Mucosa of descending colon (tissue), 3 donors: ENCODE results near the gene TRIB2. TPM values are rescaled to one million over a fixed set of nuclear protein-coding genes. Genes with fewer than 3 reads are reported as not detected.

Experiments
- ATAC-seq: fragments of 200-7000 bp; cut with Tn5 transposase; one replicate; pipeline ENCODE4 v1.9.1; 2020; ENCODE audit warnings: mild to moderate bottlenecking, moderate library complexity
- DNase-seq, 3 donors: peaks; one replicate each; pipeline ENCODE4 v3.0.0-alpha.2; 2020
- H3K36me3 ChIP-seq: fragments of 200-600 bp; one replicate; pipeline ENCODE4 v1.8.0; 2021; ENCODE audit warnings: low read depth, mild to moderate bottlenecking
- H3K4me1 ChIP-seq: fragments of 200-600 bp; one replicate; pipeline ENCODE4 v1.8.0; 2021; ENCODE audit warnings: low read depth, mild to moderate bottlenecking
- H3K4me3 ChIP-seq: fragments of 200-600 bp; one replicate; pipeline ENCODE4 v1.8.0; 2021; ENCODE audit warnings: mild to moderate bottlenecking
- H3K9me3 ChIP-seq: fragments of 200-600 bp; one replicate; pipeline ENCODE4 v1.8.0; 2021; ENCODE audit warnings: mild to moderate bottlenecking
- intact Hi-C, 2 donors: fragments of 100-400 bp; cut with DNase I in 1 of 2; cut with micrococcal nuclease in 1 of 2; formaldehyde crosslinking; loops; one replicate each; pipeline versions ENCODE4 v1.11.0 to v1.11.1; 2022; cut with DNase I, micrococcal nuclease
- long read RNA-seq, 2 donors: library from polyadenylated mRNA; unstranded; transcript quantifications; one replicate each; pipeline ENCODE4 v2.0.0, GENCODE V29; 2019 to 2021
- total RNA-seq, 3 donors: library from RNA; stranded (reverse); fragmentation: NEBNext Ultra II Directional in 2 of 3; extraction: Animal tissue kit (Norgen Biotek cat#: 25700) in 2 of 3; gene quantifications; one replicate each; pipeline versions ENCODE4 v1.2.1 to v1.2.4, GENCODE V29; 2021 to 2023
- TF ChIP-seq, protein P1 (sequence below): fragments of 200-600 bp; IDR thresholded peaks from one replicate; pipeline ENCODE4 v1.8.0; 2022; ENCODE audit warnings: antibody characterized with exemption, mild to moderate bottlenecking
- donor health status: DM: no; HTN: no; CAD: no; lungs with moderate emphysema.
- donor health status: DM: no; HTN: no; CAD: no.
- donor health status: DM: no; HTN: yes; CAD: no.

TRIB2 gene
- total RNA-seq: 10 to 100 TPM in 1 of 3 donors, 1 to 10 TPM in 2; 4.9 to 28.3 (median 6.8) TPM
- long read RNA-seq, donor 1, full-length matches to known transcripts: 20 of 28 reads
- long read RNA-seq, donor 1, partial matches to known transcripts: 1 of 28 reads
- long read RNA-seq, donor 1, other reads (novel, unspliced or antisense): 7 of 28 reads
- long read RNA-seq, donor 2, full-length matches to known transcripts: 2 of 3 reads
- long read RNA-seq, donor 2, partial matches to known transcripts: 0 of 3 reads
- long read RNA-seq, donor 2, other reads (novel, unspliced or antisense): 1 of 3 reads

DNA sequence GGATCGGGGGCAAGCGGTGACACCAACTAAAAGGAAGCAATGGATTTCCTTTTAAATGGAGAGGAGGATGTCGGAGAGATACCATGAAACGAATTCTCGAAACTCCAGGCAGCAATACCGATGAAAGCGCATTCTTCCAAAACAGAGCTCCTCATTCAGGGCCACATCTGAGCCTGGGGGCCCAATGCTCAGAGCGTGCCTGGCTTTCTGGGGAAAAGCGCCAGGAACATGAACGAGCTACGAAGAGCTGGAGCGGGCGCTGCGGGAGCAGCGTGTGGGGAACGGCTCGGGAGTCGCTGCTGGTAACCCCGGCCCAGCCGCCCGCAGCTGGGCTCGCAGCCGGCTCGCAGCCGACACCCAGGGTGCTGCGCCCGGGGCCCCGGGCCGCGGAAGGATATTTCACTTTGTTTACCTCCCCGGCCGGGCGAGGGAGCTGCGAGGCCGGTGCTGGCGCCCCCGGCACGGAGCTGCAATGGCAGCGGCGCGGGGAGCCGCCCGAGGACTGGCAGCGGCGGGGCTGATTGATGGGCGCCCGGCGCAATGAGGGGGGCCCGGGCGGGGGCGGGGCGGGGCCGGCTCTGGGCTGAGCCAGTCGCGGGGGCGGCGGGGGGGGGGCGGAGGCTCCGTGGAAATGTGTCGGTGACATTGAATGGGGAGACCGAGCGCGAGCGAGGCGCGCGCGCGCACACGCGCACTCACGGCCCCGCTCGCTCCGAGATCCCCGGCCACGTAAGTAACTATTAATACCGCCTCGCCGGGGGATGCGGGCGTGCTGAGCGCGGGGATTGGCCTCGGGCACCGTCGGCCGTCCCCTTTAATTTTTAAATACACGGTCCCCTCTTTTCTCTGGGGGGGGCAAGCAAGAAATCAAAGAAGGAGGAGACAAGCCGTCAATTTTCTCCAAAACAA lies at the start of gene TRIB2:
Gene TRIB2, plus strand, starts transcription at position 655 of the 909 bp plus-strand sequence. CDS start 1,372 bp downstream, outside the sequence.
- ATAC-seq: peak; percentile 83
- Histone ChIP-seq H3K9me3 (no peaks in the 10 kb centered on the region), H3K4me1 (peaks cover 2% of the 10 kb centered on the region), H3K4me3 (peak within 1 kb of the TSS; percentile 26), H3K36me3 (no peaks in the 10 kb centered on the region)
- TF ChIP-seq, protein P1, sequence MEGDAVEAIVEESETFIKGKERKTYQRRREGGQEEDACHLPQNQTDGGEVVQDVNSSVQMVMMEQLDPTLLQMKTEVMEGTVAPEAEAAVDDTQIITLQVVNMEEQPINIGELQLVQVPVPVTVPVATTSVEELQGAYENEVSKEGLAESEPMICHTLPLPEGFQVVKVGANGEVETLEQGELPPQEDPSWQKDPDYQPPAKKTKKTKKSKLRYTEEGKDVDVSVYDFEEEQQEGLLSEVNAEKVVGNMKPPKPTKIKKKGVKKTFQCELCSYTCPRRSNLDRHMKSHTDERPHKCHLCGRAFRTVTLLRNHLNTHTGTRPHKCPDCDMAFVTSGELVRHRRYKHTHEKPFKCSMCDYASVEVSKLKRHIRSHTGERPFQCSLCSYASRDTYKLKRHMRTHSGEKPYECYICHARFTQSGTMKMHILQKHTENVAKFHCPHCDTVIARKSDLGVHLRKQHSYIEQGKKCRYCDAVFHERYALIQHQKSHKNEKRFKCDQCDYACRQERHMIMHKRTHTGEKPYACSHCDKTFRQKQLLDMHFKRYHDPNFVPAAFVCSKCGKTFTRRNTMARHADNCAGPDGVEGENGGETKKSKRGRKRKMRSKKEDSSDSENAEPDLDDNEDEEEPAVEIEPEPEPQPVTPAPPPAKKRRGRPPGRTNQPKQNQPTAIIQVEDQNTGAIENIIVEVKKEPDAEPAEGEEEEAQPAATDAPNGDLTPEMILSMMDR: no peak
- peak; percentile 79 to 91 (median 86) for DNase-seq
- intact Hi-C loops: loop anchor here in 1 of 2 donors (10.0 kb wide), 1 partner anchor 852 kb away; no protein-coding TSS in a partner anchor

DNA sequence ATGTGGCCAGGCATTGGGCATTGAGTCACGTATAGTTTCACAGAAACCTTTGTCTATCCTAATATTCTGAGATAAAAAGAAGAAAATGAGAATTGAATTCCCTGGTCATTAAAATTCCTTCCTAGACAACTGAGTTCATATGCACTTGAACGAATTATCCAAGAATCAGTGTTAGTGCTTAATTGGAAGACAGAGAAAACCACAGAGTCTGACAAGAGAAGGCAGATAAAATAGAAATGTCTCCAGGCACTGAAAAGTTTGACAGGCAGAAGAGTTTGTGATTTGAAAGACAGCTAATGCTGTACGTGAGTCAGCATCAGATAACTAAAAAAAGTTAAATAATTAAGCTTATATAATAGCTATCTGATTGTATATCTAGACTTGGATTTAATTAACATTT lies 47.7 kb upstream of the TRIB2 start:
- H3K4me3 ChIP-seq: no peak overlapping the region

DNA sequence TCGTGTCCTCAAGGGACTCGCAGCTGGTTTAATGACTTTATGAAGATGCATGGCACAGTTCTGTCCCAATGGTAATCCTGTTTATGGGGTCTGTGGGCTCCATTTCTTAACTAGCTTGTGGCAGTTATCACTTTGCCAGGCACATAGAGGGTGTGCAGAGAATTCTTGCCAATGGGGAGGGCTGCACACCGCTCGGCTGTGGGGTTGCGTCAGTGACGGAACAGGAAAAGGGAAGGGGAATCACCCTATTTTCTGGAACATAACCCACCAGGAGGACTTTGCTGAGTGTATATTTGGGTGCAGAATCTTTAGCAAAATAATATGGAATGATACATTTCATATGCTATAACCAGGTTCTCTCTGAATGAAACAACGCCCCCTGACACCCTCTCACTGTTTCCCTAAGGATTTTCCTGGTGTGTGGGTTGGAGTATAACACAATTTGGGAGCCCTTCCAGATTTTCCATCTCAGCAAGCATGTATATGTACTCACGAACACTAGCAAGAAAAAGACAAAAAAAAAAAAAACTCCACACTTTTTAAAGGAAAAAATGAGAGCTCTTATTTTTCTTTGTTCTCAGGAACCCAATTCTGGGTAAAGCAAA lies 43.9 kb upstream of the TRIB2 start:
- Histone ChIP-seq H3K9me3 (no peaks in the 10 kb centered on the region), H3K4me3 (no peak overlapping the region), H3K4me1 (no peaks in the 10 kb centered on the region), H3K36me3 (no peaks in the 10 kb centered on the region)
- ATAC-seq: no peak
- DNase-seq: no peak
- intact Hi-C loops: no loop called here
- TF ChIP-seq, protein P1: no peak

More for the DNA sequence above, 47.7 kb upstream of the TRIB2 start:
- ATAC-seq (no peak), DNase-seq (no peak)
- intact Hi-C loops: no loop called here
- no peaks in the 10 kb centered on the region for H3K4me1 ChIP-seq
- TF ChIP-seq, protein P1: no peak
- H3K9me3 ChIP-seq: peaks cover 3% of the 10 kb centered on the region
- no peaks in the 10 kb centered on the region for H3K36me3 ChIP-seq

DNA sequence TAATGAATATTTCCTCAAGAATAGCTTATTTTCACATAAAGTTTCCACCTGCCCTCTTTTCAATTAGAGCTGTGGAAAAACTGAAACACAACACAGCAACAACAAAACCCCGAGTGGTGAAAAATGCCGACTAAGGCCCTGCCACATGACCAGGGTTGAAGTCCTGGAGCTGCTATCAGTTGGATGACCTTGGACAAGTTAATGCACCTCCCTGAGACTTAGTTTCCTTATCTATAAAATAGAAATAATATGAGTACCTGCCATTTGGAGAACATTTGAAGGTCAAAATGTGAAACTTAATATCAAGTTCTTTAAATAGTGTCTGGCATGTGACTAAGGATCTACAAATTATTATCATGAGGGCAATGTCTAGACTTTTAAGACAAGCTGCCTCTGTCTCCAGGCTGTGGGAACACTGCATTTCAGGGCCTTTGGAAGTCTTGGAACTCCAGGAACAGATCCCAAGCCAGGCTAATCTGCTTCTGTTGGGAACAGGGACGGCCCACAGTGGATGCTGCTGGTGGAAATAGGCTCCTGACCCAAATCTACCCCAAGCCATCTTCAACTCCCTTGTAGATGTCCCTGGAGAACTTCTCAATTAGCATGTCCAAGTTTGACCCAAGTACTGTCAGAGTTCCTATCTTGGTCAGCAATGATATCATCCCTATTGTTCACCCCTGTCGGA lies 42.0 kb upstream of the TRIB2 start:
- H3K9me3 ChIP-seq: no peaks in the 10 kb centered on the region
- TF ChIP-seq, protein P1: no peak
- intact Hi-C loops: no loop called here
- ATAC-seq: no peak
- no peaks in the 10 kb centered on the region for H3K36me3 ChIP-seq
- H3K4me3 ChIP-seq: no peak overlapping the region
- no peak for DNase-seq
- no peaks in the 10 kb centered on the region for H3K4me1 ChIP-seq

DNA sequence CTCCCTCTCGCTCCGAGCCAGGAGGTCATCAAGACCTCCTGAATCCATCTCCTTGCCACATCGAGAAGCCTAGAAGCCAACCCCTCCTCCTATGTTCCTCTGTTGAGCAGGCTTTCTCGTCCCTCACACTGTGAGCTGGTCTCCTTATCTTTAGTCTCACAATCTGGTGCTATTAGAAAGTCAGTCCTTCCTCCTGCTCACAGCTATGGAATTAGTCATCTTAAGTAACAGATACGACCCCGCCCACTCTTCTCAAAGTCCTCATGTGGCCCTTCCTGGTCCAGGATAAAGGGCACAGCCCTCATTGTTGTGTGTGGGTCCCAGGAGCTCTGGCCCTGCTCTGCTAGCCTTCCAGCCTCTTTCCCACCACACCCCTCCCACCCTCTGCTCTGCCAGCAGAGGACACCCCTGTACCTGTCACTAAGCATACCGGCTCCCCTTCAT lies 41.4 kb upstream of the TRIB2 start:
- DNase-seq (no peak), ATAC-seq (no peak)
- TF ChIP-seq, protein P1: no peak
- H3K4me1 ChIP-seq: no peaks in the 10 kb centered on the region
- no peak overlapping the region for H3K4me3 ChIP-seq
- no peaks in the 10 kb centered on the region for H3K9me3 ChIP-seq
- intact Hi-C loops: no loop called here
- no peaks in the 10 kb centered on the region for H3K36me3 ChIP-seq
